Activated T-cell treated with anti-CD3 and anti-CD28 coated beads, Interleukin-2, amount 50 U/mL, for 72 hours (primary cell): ENCODE measurements around the gene UBL3. TPM values are rescaled to one million over a fixed set of nuclear protein-coding genes. Genes with fewer than 3 reads are reported as not detected.

Experiments used
- ATAC-seq, 2 donors: fragments of 150-1000 bp; cut with Tn5 transposase; replicated peaks in 1 of 2; 2 replicates each; pipeline ENCODE4 v1.10.0; 2021; ENCODE audit warnings: moderate library complexity in 2 of 2, mild to moderate bottlenecking in 1 of 2
- DNase-seq, 2 donors: peaks; one replicate each; pipeline ENCODE4 v3.0.0; 2021 to 2022; ENCODE audit warnings: mixed read lengths in 1 of 2
- H3K27ac Mint-ChIP-seq: one replicate; pipeline ENCODE4 v1.8.0; 2022; ENCODE audit warnings: mild to moderate bottlenecking, moderate library complexity, mixed read lengths
- H3K27me3 Mint-ChIP-seq: one replicate; pipeline ENCODE4 v1.8.0; 2022; ENCODE audit warnings: low read depth, mixed read lengths
- H3K36me3 Mint-ChIP-seq, 2 donors: one replicate each; pipeline ENCODE4 v1.8.0; 2022; ENCODE audit warnings: mixed read lengths in 2 of 2, mild to moderate bottlenecking in 1 of 2; ENCODE audit not compliant: insufficient read depth in 2 of 2
- H3K4me1 Mint-ChIP-seq: one replicate; pipeline ENCODE4 v1.8.0; 2022; ENCODE audit warnings: low read depth, mixed read lengths
- H3K4me3 Mint-ChIP-seq, 2 donors: one replicate each; pipeline ENCODE4 v1.8.0; 2022; ENCODE audit warnings: mild to moderate bottlenecking in 2 of 2, mixed read lengths in 2 of 2, moderate library complexity in 2 of 2
- H3K9me3 Mint-ChIP-seq, 2 donors: one replicate each; pipeline ENCODE4 v1.8.0; 2022; ENCODE audit warnings: mixed read lengths in 2 of 2
- total RNA-seq, 2 donors: library from RNA; stranded (reverse); gene quantifications; one replicate each; pipeline ENCODE4 v1.2.3, GENCODE V29; 2022

The UBL3 gene
- total RNA-seq, 2 donors from 2014 or later: 19.0 to 21.2 TPM

GRCh38 chr13:29817604-29818378 lies 32.6 kb downstream of the UBL3 start:
- no peaks in the 10 kb centered on the region for H3K9me3 Mint-ChIP-seq
- peak in 1 of 2 donors; percentile 58 for ATAC-seq
- no peaks in the 10 kb centered on the region for H3K36me3 Mint-ChIP-seq
- peak overlapping the region; percentile 66 to 68 for H3K4me3 Mint-ChIP-seq
- peak overlapping the region; percentile 9 for H3K27ac Mint-ChIP-seq
- no peaks in the 10 kb centered on the region for H3K27me3 Mint-ChIP-seq
- peaks cover 59% of the 10 kb centered on the region for H3K4me1 Mint-ChIP-seq
- no peak for DNase-seq

GRCh38 chr13:29816715-29817114 lies 33.7 kb downstream of the UBL3 start:
- Mint-ChIP-seq H3K27me3 (no peaks in the 10 kb centered on the region), H3K4me1 (peaks cover 48% of the 10 kb centered on the region), H3K9me3 (no peaks in the 10 kb centered on the region), H3K4me3 (no peak overlapping the region), H3K36me3 (no peaks in the 10 kb centered on the region), H3K27ac (no peak overlapping the region)
- DNase-seq (no peak), ATAC-seq (no peak)

- H3K4me3 Mint-ChIP-seq: peak overlapping the region in 1 of 2 donors; percentile 12
- no peak for DNase-seq
- no peak overlapping the region for H3K27ac Mint-ChIP-seq
- no peaks in the 10 kb centered on the region for H3K36me3 Mint-ChIP-seq
- H3K9me3 Mint-ChIP-seq: no peaks in the 10 kb centered on the region
- no peak for ATAC-seq
- no peaks in the 10 kb centered on the region for H3K27me3 Mint-ChIP-seq
- H3K4me1 Mint-ChIP-seq: peaks cover 56% of the 10 kb centered on the region
These were observed 35.1 kb downstream of the UBL3 start for GRCh38 chr13:29815336-29815735.

- H3K27ac Mint-ChIP-seq: no peak overlapping the region
- peaks cover 50% of the 10 kb centered on the region for H3K4me1 Mint-ChIP-seq
These were observed 39.5 kb downstream of the UBL3 start for GRCh38 chr13:29810898-29811297.

GRCh38 chr13:29810145-29810742 lies 40.2 kb downstream of the UBL3 start:
- H3K9me3 Mint-ChIP-seq: no peaks in the 10 kb centered on the region
- H3K27me3 Mint-ChIP-seq: no peaks in the 10 kb centered on the region
- H3K4me1 Mint-ChIP-seq: peaks cover 45% of the 10 kb centered on the region
- no peaks in the 10 kb centered on the region for H3K36me3 Mint-ChIP-seq
- DNase-seq (no peak), ATAC-seq (no peak)
- H3K27ac Mint-ChIP-seq: no peak overlapping the region
- H3K4me3 Mint-ChIP-seq: no peak overlapping the region

More at GRCh38 chr13:29810898-29811297, 39.5 kb downstream of the UBL3 start:
- Mint-ChIP-seq H3K36me3 (no peaks in the 10 kb centered on the region), H3K4me3 (no peak overlapping the region), H3K27me3 (no peaks in the 10 kb centered on the region), H3K9me3 (no peaks in the 10 kb centered on the region)
- no peak for DNase-seq
- ATAC-seq: no peak

- ATAC-seq: no peak
- Mint-ChIP-seq H3K36me3 (no peaks in the 10 kb centered on the region), H3K27ac (no peak overlapping the region), H3K4me3 (no peak overlapping the region), H3K27me3 (no peaks in the 10 kb centered on the region), H3K9me3 (no peaks in the 10 kb centered on the region), H3K4me1 (peaks cover 41% of the 10 kb centered on the region)
- no peak for DNase-seq
These were observed 42.2 kb downstream of the UBL3 start for GRCh38 chr13:29808264-29808663.

- no peaks in the 10 kb centered on the region for H3K9me3 Mint-ChIP-seq
- ATAC-seq (peak; percentile 89 to 95), DNase-seq (peak; percentile 44 to 50)
- peak overlapping the region in 1 of 2 donors; percentile 58 for H3K4me3 Mint-ChIP-seq
- H3K36me3 Mint-ChIP-seq: no peaks in the 10 kb centered on the region
- H3K4me1 Mint-ChIP-seq: peaks cover 40% of the 10 kb centered on the region
- peak overlapping the region; percentile 51 for H3K27ac Mint-ChIP-seq
- no peaks in the 10 kb centered on the region for H3K27me3 Mint-ChIP-seq
These were observed 44.1 kb downstream of the UBL3 start for GRCh38 chr13:29805994-29806979.

GRCh38 chr13:29803221-29803620 lies 47.2 kb downstream of the UBL3 start:
- no peaks in the 10 kb centered on the region for H3K9me3 Mint-ChIP-seq
- no peak overlapping the region for H3K27ac Mint-ChIP-seq
- no peaks in the 10 kb centered on the region for H3K36me3 Mint-ChIP-seq
- no peak overlapping the region for H3K4me3 Mint-ChIP-seq
- ATAC-seq (no peak), DNase-seq (no peak)
- H3K27me3 Mint-ChIP-seq: no peaks in the 10 kb centered on the region
- H3K4me1 Mint-ChIP-seq: peaks cover 24% of the 10 kb centered on the region

GRCh38 chr13:29802621-29803020 lies 47.8 kb downstream of the UBL3 start:
- Mint-ChIP-seq H3K9me3 (no peaks in the 10 kb centered on the region), H3K27ac (no peak overlapping the region), H3K27me3 (no peaks in the 10 kb centered on the region), H3K36me3 (no peaks in the 10 kb centered on the region), H3K4me1 (peaks cover 28% of the 10 kb centered on the region), H3K4me3 (no peak overlapping the region)
- DNase-seq (no peak), ATAC-seq (no peak)

- Mint-ChIP-seq H3K4me3 (no peak overlapping the region), H3K27ac (no peak overlapping the region), H3K9me3 (no peaks in the 10 kb centered on the region), H3K36me3 (no peaks in the 10 kb centered on the region), H3K4me1 (peaks cover 30% of the 10 kb centered on the region), H3K27me3 (no peaks in the 10 kb centered on the region)
- DNase-seq (no peak), ATAC-seq (no peak)
These were observed 48.6 kb downstream of the UBL3 start for GRCh38 chr13:29801737-29802305.

GRCh38 chr13:29801102-29801501 lies 49.3 kb downstream of the UBL3 start:
- H3K4me3 Mint-ChIP-seq: no peak overlapping the region

GRCh38 chr13:29800687-29801086 lies 49.7 kb downstream of the UBL3 start:
- DNase-seq (no peak), ATAC-seq (no peak)
- H3K27me3 Mint-ChIP-seq: no peaks in the 10 kb centered on the region
- H3K4me3 Mint-ChIP-seq: no peak overlapping the region
- H3K36me3 Mint-ChIP-seq: no peaks in the 10 kb centered on the region
- no peaks in the 10 kb centered on the region for H3K9me3 Mint-ChIP-seq
- H3K27ac Mint-ChIP-seq: no peak overlapping the region
- H3K4me1 Mint-ChIP-seq: peaks cover 26% of the 10 kb centered on the region

More at GRCh38 chr13:29801102-29801501, 49.3 kb downstream of the UBL3 start:
- Mint-ChIP-seq H3K9me3 (no peaks in the 10 kb centered on the region), H3K27ac (no peak overlapping the region), H3K27me3 (no peaks in the 10 kb centered on the region), H3K4me1 (peaks cover 29% of the 10 kb centered on the region), H3K36me3 (no peaks in the 10 kb centered on the region)
- DNase-seq (no peak), ATAC-seq (no peak)
